Measurements from ENCODE around the gene TEX101.

Gene TEX101

DNA sequence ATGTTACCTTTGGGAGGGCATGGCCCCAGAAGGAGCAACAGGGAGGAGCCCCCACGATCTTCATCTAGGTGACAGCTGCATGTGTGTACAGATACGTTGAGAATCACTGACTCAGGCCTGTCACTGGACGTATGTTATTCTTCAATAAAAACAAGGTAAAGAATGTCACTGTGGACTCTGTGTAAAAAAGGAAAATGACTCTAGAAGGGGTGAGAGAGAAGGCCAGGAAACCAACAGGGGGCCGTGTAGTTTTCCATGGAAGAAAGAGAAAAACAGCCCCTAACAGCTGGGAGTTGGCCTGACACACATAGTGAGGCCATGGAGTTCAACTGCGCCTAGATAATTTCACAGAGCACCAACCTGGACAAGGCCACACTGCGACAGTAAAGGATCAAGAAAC lies 52.6 kb downstream of the TEX101 start:
- H3K4me2 ChIP-seq (ENCODE audit: insufficient read depth, low read length) = no peak overlapping the region
- no peak for ATAC-seq (ENCODE audit: insufficient read depth, low read depth)

GRCh38 chr19:43467730-43468129 lies 53.0 kb downstream of the TEX101 start:
- no peak overlapping the region for H2AFZ ChIP-seq (ENCODE audit: low read depth, low read length)

More for the DNA sequence above, 52.6 kb downstream of the TEX101 start:
- no peak for DNase-seq
- no peaks in the 10 kb centered on the region for H3K36me3 ChIP-seq (ENCODE audit: insufficient read depth, low read length)
- no peak overlapping the region for H3K9ac ChIP-seq (ENCODE audit: low read depth, low read length)
- no peaks in the 10 kb centered on the region for H4K20me1 ChIP-seq (ENCODE audit: insufficient read depth, low read length)
- no peaks in the 10 kb centered on the region for H3K79me2 ChIP-seq (ENCODE audit: insufficient read depth, low read length)
- H3K27me3 ChIP-seq (ENCODE audit: insufficient read depth, low read length, poor library complexity) = no peaks in the 10 kb centered on the region
- peaks cover 28% of the 10 kb centered on the region for H3K4me1 ChIP-seq (ENCODE audit: insufficient read depth, low read length)
- TF ChIP-seq, protein P1, sequence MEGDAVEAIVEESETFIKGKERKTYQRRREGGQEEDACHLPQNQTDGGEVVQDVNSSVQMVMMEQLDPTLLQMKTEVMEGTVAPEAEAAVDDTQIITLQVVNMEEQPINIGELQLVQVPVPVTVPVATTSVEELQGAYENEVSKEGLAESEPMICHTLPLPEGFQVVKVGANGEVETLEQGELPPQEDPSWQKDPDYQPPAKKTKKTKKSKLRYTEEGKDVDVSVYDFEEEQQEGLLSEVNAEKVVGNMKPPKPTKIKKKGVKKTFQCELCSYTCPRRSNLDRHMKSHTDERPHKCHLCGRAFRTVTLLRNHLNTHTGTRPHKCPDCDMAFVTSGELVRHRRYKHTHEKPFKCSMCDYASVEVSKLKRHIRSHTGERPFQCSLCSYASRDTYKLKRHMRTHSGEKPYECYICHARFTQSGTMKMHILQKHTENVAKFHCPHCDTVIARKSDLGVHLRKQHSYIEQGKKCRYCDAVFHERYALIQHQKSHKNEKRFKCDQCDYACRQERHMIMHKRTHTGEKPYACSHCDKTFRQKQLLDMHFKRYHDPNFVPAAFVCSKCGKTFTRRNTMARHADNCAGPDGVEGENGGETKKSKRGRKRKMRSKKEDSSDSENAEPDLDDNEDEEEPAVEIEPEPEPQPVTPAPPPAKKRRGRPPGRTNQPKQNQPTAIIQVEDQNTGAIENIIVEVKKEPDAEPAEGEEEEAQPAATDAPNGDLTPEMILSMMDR (IDR thresholded peaks at IDR 0.05; ENCODE audit: borderline replicate concordance, extremely low read depth, low read length, poor library complexity, severe bottlenecking) = no peak
- TF ChIP-seq EZH2 (IDR thresholded peaks at IDR 0.05; ENCODE audit: borderline replicate concordance, low read depth, low read length, severe bottlenecking) = no peak
- no peak overlapping the region for H3K4me3 ChIP-seq (ENCODE audit: low read depth in 1 of 2, low read length in 2 of 2)
- H2AFZ ChIP-seq (ENCODE audit: low read depth, low read length) = no peak overlapping the region
- H3K9me3 ChIP-seq (ENCODE audit: insufficient read depth, low read length, severe bottlenecking) = no peaks in the 10 kb centered on the region
- no peak overlapping the region for H3K27ac ChIP-seq (ENCODE audit: low read length)

More at GRCh38 chr19:43467730-43468129, 53.0 kb downstream of the TEX101 start:
- no peak for ATAC-seq (ENCODE audit: insufficient read depth, low read depth)
- no peak for TF ChIP-seq EZH2 (IDR thresholded peaks at IDR 0.05; ENCODE audit: borderline replicate concordance, low read depth, low read length, severe bottlenecking)
- TF ChIP-seq, protein P1 (IDR thresholded peaks at IDR 0.05; ENCODE audit: borderline replicate concordance, extremely low read depth, low read length, poor library complexity, severe bottlenecking) = no peak
- no peak overlapping the region for H3K4me3 ChIP-seq (ENCODE audit: low read depth in 1 of 2, low read length in 2 of 2)
- DNase-seq = no peak
- H3K9ac ChIP-seq (ENCODE audit: low read depth, low read length) = no peak overlapping the region
- H3K4me1 ChIP-seq (ENCODE audit: insufficient read depth, low read length) = peaks cover 28% of the 10 kb centered on the region
- H3K27me3 ChIP-seq (ENCODE audit: insufficient read depth, low read length, poor library complexity) = no peaks in the 10 kb centered on the region
- H3K9me3 ChIP-seq (ENCODE audit: insufficient read depth, low read length, severe bottlenecking) = no peaks in the 10 kb centered on the region
- no peaks in the 10 kb centered on the region for H3K36me3 ChIP-seq (ENCODE audit: insufficient read depth, low read length)
- no peak overlapping the region for H3K27ac ChIP-seq (ENCODE audit: low read length)
- H3K79me2 ChIP-seq (ENCODE audit: insufficient read depth, low read length) = no peaks in the 10 kb centered on the region
- no peak overlapping the region for H3K4me2 ChIP-seq (ENCODE audit: insufficient read depth, low read length)
- no peaks in the 10 kb centered on the region for H4K20me1 ChIP-seq (ENCODE audit: insufficient read depth, low read length)
